GM19438 (cell line): ENCODE data around the gene MPDZ.

ENCODE experiments used
- ATAC-seq: cut with Tn5 transposase; IDR thresholded peaks from one replicate; pipeline ENCODE4 v1.9.1; 2021; ENCODE audit warnings: low read depth; ENCODE audit not compliant: unreplicated experiment

MPDZ gene

GRCh38 chr9:13100914-13101572 lies 178.4 kb downstream of the MPDZ start:
- ATAC-seq = no peak

GRCh38 chr9:13095056-13095455 lies 184.4 kb downstream of the MPDZ start:
- ATAC-seq = no peak

- ATAC-seq = no peak
Observed at GRCh38 chr9:13090628-13091027, 188.9 kb downstream of the MPDZ start.

GRCh38 chr9:13089666-13090065 lies 189.8 kb downstream of the MPDZ start:
- no peak for ATAC-seq

DNA sequence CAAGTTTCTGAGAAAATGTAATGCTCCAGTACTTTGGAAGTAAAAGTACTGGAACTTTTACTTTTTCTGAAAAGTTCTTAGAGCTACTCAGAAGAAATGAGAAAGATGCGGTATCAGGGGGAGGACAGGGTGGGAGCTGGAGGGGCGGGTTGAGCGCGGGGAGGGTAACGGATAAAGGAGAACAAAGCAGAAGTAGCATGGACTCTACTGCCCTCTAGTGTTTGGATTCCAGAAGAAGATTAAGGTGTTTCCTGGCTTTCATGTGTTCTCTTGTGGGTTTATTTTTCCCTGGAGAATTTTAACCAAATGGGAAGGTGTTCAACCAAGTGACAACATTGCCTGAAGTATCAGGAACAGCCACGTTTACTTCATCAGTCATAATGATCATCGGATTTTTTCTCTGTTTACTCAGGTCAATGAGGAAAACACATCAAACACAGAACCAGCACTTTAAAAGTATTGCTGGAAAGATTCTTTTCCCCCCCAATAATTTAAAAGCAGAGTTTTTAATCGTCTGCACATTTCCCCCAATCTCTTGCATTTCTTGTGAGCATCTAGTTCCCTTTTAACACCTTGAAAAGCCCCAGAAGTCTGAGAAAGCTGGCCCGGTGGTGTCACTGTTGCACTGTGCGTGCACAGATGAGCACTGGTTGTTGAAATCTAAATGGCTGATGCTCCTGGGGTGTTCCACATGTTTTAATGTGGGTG lies 190.6 kb downstream of the MPDZ start:
- no peak for ATAC-seq

DNA sequence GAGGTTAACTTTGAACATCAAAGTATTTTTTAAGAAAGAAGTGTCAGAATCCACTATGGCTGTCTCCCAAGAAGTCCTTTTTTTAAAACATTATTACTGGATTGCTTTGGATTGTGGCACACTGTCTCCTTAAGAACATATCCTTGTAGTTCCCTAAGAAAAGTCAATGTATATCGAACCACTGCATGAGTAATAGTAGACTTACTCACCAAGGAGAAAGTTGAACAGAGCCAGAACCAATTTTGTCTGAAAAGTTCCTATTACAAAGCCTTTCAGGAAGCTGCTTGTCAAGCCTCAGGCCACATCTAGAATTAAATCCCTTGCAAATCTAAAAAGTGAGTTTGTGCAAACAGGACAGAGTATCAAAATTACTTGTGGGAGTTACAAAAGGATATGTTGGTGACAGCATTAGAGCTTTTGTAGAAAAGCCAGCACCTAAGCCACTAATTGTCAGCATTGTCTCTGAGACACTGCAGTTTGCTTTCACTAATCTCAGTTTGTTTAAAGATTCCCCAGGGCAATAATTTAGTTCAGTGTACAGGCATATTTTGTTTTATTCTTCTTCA lies 195.4 kb downstream of the MPDZ start:
- no peak for ATAC-seq

- no peak for ATAC-seq
Observed at GRCh38 chr9:13083366-13083765, 196.1 kb downstream of the MPDZ start.

DNA sequence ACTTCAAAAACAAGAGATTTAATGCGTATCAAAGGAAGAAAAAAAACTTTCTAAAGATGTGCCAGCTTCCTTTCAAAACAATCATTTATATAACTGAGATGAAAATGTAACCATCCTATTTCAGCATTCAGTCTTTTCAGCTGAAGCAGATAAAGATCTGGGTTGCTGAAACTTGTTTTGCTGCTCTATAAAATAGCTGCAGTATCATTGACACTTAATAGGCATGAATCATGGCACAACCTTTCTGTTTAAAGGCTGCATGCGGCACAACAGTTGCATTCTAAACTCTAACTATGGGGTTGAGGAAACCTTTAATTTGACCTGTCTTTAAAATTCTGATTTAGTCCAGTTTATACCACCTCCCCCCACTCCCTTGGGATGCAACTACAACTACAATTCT lies 196.7 kb downstream of the MPDZ start:
- no peak for ATAC-seq

DNA sequence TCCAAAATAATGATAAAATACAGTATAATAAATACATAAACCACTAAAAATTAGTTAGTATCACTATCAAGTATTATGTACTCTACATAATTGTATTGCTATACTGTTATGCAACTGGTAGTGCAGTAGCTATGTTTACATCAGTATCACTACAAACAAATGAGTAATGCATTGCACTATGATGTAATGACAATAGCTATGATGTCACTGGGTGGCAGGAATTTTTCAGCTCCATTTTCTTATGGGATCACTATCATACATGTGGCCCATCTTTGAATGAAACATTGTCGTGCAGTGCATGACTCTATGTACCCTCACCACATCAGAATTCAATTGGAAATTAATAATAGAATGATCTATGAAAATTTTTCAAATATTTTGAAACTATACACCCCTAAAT lies 201.3 kb downstream of the MPDZ start:
- ATAC-seq = no peak

- ATAC-seq = no peak
Observed at GRCh38 chr9:13076616-13077015, 202.9 kb downstream of the MPDZ start.

- no peak for ATAC-seq
Observed at GRCh38 chr9:13071921-13072320, 207.6 kb downstream of the MPDZ start.

- no peak for ATAC-seq
Observed at GRCh38 chr9:13070612-13071595, 208.6 kb downstream of the MPDZ start.

- ATAC-seq = no peak
Observed at GRCh38 chr9:13069498-13069897, 210.0 kb downstream of the MPDZ start.

DNA sequence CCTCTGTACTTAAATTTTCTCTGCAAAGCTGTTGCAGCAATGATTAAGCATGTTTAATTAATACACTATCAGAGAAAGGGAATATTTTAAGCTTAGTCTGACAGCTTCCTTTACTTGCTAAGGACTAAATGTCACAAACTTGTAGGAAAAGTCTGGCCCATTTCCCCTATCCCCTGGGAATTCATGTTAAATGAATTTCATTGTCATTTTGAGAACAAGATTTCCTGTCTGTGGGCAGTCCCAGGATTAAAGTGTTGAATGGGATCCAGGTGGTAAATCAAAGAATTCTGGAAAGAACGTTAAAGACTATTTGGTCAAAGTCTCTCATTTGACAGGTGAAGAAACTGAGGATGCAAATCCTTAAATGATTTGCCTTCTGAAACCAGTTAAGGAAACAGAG lies 214.8 kb downstream of the MPDZ start:
- ATAC-seq = no peak

DNA sequence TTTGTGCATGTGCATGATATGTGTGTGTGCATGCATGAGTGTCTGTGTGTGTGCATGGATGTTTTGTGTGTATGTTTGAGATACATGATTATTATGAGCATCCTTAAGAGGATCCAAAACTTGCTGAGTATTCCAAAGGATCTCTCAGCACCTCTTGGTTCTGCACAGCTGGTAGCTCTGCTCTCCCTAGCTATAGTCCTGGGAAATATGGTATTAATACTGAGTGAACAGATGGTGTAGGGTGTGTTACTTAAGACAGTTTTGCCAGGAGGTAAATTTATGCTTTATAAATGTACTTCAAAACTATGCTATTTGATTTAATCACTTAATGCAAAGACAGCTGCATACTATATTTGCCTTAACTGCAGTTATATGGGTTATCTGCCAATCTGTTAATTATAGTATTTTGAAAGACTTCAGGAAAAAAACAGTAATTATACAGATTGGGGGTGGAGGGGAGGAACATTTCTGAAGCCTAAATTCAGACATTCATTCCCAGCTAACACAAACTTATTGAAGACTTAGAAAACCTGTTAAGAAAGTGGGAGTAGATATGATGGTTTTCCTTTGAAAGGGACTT lies 215.5 kb downstream of the MPDZ start:
- ATAC-seq = no peak

DNA sequence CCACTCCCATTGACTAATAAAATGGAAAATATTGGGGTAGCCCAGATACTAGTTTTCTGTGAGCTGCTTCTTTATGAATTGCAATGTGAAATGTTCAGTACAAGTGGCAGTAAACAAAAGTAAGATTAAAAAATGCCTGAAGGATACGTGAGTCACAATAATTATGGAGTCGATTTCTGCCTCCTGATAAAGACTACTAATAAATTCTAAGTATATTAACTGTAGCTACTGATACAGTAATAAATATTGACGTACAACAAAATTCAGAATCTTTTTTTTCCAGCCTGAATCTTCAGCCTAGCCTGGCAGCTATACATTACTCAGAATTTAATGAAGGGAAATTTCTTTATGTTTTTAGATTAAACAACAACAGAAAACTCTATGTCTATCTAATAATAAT lies 218.1 kb downstream of the MPDZ start:
- no peak for ATAC-seq
